ENCODE measurements around the gene DNAJC5.

- TF ChIP-seq CTCF (IDR thresholded peaks at IDR 0.05) (no peak), EZH2 (IDR thresholded peaks at IDR 0.05; ENCODE audit: borderline replicate concordance, insufficient read depth, low read depth, low read length, poor library complexity, severe bottlenecking) (no peak)
These were observed 12.4 kb upstream of the DNAJC5 start for GRCh38 chr20:63882257-63883200.

All from B cell (primary cell).